Left ventricle myocardium inferior (tissue), 1 donor: ENCODE data around the gene XPR1. TPM values are rescaled to one million over a fixed set of nuclear protein-coding genes. Genes with fewer than 3 reads are reported as not detected.

Experiments
- DNase-seq: peaks from one replicate; pipeline ENCODE4 v3.0.0-alpha.2; 2020
- H3K27ac ChIP-seq: fragments of 200-600 bp; replicated peaks from 2 replicates; pipeline ENCODE4 v1.8.0; 2021
- H3K27me3 ChIP-seq: fragments of 200-600 bp; 2 replicates; pipeline ENCODE4 v1.8.0; 2021; ENCODE audit warnings: low read depth
- H3K36me3 ChIP-seq: fragments of 200-600 bp; 2 replicates; pipeline ENCODE4 v1.8.0; 2021
- H3K4me1 ChIP-seq: fragments of 200-600 bp; 2 replicates; pipeline ENCODE4 v1.8.0; 2021
- H3K4me3 ChIP-seq: fragments of 200-600 bp; 2 replicates; pipeline ENCODE4 v1.8.0; 2021; ENCODE audit warnings: mild to moderate bottlenecking, moderate library complexity
- H3K9me3 ChIP-seq: fragments of 200-600 bp; replicated peaks from 2 replicates; pipeline ENCODE4 v1.8.0; 2021
- CTCF ChIP-seq: fragments of 200-600 bp; IDR thresholded peaks from 2 replicates; pipeline ENCODE4 v1.8.0; 2021; ENCODE audit warnings: antibody characterized with exemption, mild to moderate bottlenecking, borderline replicate concordance
- intact Hi-C: fragments of 100-400 bp; cut with micrococcal nuclease; formaldehyde crosslinking; loops from one replicate; pipeline ENCODE4 v1.11.0; 2022
- total RNA-seq: library from RNA; stranded (reverse); fragmentation: NEBNext Ultra II Directional; extraction: Animal tissue kit (Norgen Biotek cat#: 25700); gene quantifications from one replicate; pipeline ENCODE4 v1.2.1, GENCODE V29; 2021
- donor health status: DM: no; HTN: yes; CAD: no; lungs with severe emphysema.

Gene XPR1
- total RNA-seq, 1 donor from 2014 or later = 60.4 TPM

DNA sequence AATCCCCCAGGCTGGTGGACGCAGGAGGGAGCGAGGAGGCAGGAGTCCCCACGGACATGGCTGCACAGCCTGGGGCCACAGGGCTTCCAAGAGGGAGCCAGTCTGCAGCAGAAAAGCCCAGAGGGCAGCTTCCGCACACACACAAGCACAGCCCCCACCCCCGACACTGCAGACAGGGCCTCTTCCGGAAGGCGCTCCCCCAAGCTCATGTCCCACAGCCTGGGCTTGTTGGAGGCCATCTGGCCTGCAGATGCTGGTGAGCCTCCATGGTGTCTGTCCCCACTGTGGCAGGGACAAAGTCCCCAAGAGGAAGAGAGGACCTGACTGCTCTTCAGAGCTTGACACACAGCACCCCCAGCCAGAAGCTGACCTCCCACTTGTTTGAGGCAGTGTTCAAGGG, 267.4 kb downstream of the XPR1 start:
- H3K4me3 ChIP-seq = no peak overlapping the region
- no peaks in the 10 kb centered on the region for H3K36me3 ChIP-seq
- no peak overlapping the region for H3K27ac ChIP-seq
- intact Hi-C loops = no loop called here
- TF ChIP-seq CTCF = no peak
- H3K9me3 ChIP-seq = no peaks in the 10 kb centered on the region
- H3K27me3 ChIP-seq = no peaks in the 10 kb centered on the region
- DNase-seq = no peak
- peaks cover 15% of the 10 kb centered on the region for H3K4me1 ChIP-seq

GRCh38 chr1:180901076-180901990, 269.5 kb downstream of the XPR1 start:
- Histone ChIP-seq H3K9me3 (no peaks in the 10 kb centered on the region), H3K27ac (no peak overlapping the region), H3K4me3 (no peak overlapping the region), H3K27me3 (no peaks in the 10 kb centered on the region), H3K36me3 (no peaks in the 10 kb centered on the region), H3K4me1 (peaks cover 15% of the 10 kb centered on the region)
- TF ChIP-seq CTCF = no peak
- intact Hi-C loops = no loop called here
- no peak for DNase-seq

DNA sequence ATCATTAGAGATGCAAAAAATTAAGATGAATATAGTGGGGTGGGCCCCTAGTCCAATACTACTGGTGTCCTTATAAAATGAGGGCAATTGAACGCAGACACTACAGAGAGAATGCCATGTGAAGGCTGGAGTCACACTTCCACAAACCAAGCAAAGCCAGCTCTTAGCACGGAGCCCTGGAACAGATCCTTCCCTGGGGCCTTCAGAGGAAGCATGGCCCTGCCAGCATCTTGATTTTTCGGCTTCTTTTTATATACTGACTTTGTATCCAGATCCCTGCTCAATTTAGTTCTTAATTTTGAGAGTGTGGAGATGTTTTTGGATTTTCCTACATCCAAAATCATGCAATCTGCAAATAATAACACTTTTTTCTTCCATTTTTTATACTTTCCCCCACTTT, 270.7 kb downstream of the XPR1 start:
- Histone ChIP-seq H3K27me3 (no peaks in the 10 kb centered on the region), H3K27ac (no peak overlapping the region), H3K4me1 (peaks cover 15% of the 10 kb centered on the region), H3K9me3 (no peaks in the 10 kb centered on the region), H3K36me3 (no peaks in the 10 kb centered on the region), H3K4me3 (no peak overlapping the region)
- DNase-seq = no peak
- TF ChIP-seq CTCF = no peak
- intact Hi-C loops = no loop called here

- Histone ChIP-seq H3K4me3 (no peak overlapping the region), H3K27me3 (no peaks in the 10 kb centered on the region), H3K9me3 (no peaks in the 10 kb centered on the region), H3K36me3 (no peaks in the 10 kb centered on the region), H3K27ac (no peak overlapping the region), H3K4me1 (peaks cover 3% of the 10 kb centered on the region)
- no peak for TF ChIP-seq CTCF
- no peak for DNase-seq
- intact Hi-C loops = no loop called here
Observed at GRCh38 chr1:180905927-180906326, 274.1 kb downstream of the XPR1 start.

DNA sequence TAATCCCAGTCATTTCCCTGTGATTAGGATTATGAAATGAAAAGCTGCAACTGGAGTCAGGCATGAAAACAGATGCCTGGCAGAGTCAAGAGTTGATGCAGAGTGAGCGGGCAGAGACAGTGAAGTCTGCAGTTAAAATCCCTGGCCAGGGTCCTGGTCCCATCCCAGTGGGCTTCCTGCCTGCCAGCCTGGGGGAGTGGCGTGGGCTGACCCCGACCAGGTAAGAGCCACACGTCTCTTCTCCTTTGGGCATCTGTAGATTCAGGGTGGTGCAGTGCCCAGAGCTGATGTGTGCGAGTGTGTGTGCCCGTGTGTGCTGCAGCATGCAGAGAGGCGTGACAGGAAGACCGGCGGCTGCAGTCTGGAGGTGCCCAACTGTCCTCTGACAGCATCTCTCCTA, 274.7 kb downstream of the XPR1 start:
- intact Hi-C loops = no loop called here
- Histone ChIP-seq H3K4me1 (peaks cover 9% of the 10 kb centered on the region), H3K27me3 (no peaks in the 10 kb centered on the region), H3K4me3 (no peak overlapping the region), H3K36me3 (no peaks in the 10 kb centered on the region), H3K27ac (no peak overlapping the region), H3K9me3 (no peaks in the 10 kb centered on the region)
- no peak for DNase-seq
- TF ChIP-seq CTCF = no peak
